MV-4-11 (cell line): ENCODE data around the gene IDH3B.

Source experiments
- DNase-seq: peaks from one replicate; lab custom pipeline; 2025; lab: John Stamatoyannopoulos, UW

IDH3B gene

GRCh38 chr20:2617099-2617714 lies 46.8 kb downstream of the IDH3B start:
- DNase-seq, result no peak

GRCh38 chr20:2616634-2617033 lies 47.4 kb downstream of the IDH3B start:
- no peak for DNase-seq

DNA sequence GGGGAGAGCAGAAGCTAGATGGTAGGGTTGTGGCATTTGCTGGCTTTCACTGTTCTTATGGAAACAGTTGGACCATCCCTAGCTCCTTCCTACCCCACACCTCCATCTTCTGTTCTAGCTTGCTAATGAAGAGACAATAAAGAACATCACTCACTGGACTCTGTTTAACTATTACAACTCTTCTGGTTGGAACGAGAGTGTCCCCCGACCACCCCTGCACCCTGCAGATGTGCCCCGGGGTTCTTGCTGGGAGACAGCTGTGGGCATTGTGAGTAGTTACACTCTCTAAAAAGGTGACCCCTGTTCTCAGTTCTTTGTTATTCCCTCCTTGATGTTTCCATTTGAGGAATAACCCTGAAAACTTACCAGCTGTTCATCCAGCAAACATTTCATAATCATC lies 51.9 kb downstream of the IDH3B start:
- DNase-seq, result no peak

GRCh38 chr20:2610941-2611720 lies 52.9 kb downstream of the IDH3B start:
- no peak for DNase-seq

DNA sequence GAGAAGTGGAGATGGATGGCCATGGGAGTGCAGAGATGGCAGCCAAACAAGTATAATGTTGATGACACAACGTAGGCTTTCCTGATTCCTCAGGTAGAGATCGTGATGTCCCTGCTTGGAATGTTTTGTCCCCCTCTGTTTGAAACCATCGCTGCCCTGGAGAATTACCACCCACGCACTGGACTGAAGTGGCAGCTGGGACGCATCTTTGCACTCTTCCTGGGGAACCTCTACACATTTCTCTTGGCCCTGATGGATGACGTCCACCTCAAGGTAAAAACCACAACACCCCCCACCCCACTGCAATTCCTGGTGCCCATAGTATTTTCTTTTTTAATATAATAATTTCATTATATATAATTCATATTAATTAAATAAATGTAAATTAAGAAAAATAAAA lies 53.7 kb downstream of the IDH3B start:
- DNase-seq, result no peak
